Measurements from ENCODE around the gene SNX19.

Gene SNX19

GRCh38 chr11:130916238-130916855 lies at the start of gene SNX19:
Gene SNX19, minus strand, starts transcription at chr11:130916479. Its CDS starts 540 bp downstream, at chr11:130915939.
- DNase-seq (ENCODE audit: low read depth): peak; percentile 69
- peak within 1 kb of the TSS; percentile 94 for H3K4me3 ChIP-seq (ENCODE audit: low read depth, low read length)
- TF ChIP-seq CTCF (IDR thresholded peaks at IDR 0.05; ENCODE audit: control insufficient read depth, extremely low read depth, insufficient read depth): peak; percentile 100

GRCh38 chr11:130964058-130964792 lies 47.9 kb upstream of the SNX19 start:
- no peak overlapping the region for H3K4me3 ChIP-seq (ENCODE audit: low read depth, low read length)
- no peak for DNase-seq (ENCODE audit: low read depth)
- TF ChIP-seq CTCF (IDR thresholded peaks at IDR 0.05; ENCODE audit: control insufficient read depth, extremely low read depth, insufficient read depth): no peak

- H3K4me3 ChIP-seq (ENCODE audit: low read depth, low read length): no peak overlapping the region
- no peak for DNase-seq (ENCODE audit: low read depth)
- TF ChIP-seq CTCF (IDR thresholded peaks at IDR 0.05; ENCODE audit: control insufficient read depth, extremely low read depth, insufficient read depth): no peak
Measured at GRCh38 chr11:130947889-130948288, 31.6 kb upstream of the SNX19 start.

- no peak for DNase-seq (ENCODE audit: low read depth)
- no peak for TF ChIP-seq CTCF (IDR thresholded peaks at IDR 0.05; ENCODE audit: control insufficient read depth, extremely low read depth, insufficient read depth)
Measured at GRCh38 chr11:130947481-130947880, 31.2 kb upstream of the SNX19 start.

GRCh38 chr11:130947058-130947457 lies 30.8 kb upstream of the SNX19 start:
- no peak for TF ChIP-seq CTCF (IDR thresholded peaks at IDR 0.05; ENCODE audit: control insufficient read depth, extremely low read depth, insufficient read depth)
- H3K4me3 ChIP-seq (ENCODE audit: low read depth, low read length): no peak overlapping the region
- no peak for DNase-seq (ENCODE audit: low read depth)

More at GRCh38 chr11:130947481-130947880, 31.2 kb upstream of the SNX19 start:
- no peak overlapping the region for H3K4me3 ChIP-seq (ENCODE audit: low read depth, low read length)

GRCh38 chr11:130945896-130946295 lies 29.6 kb upstream of the SNX19 start:
- no peak overlapping the region for H3K4me3 ChIP-seq (ENCODE audit: low read depth, low read length)
- no peak for TF ChIP-seq CTCF (IDR thresholded peaks at IDR 0.05; ENCODE audit: control insufficient read depth, extremely low read depth, insufficient read depth)
- no peak for DNase-seq (ENCODE audit: low read depth)
